HFF-Myc (cell line): ENCODE results near the gene BRD7.

ENCODE experiments used
- DNase-seq: peaks from one replicate; pipeline ENCODE4 v3.0.0-alpha.2; 2011; ENCODE audit warnings: low read depth; ENCODE audit errors: extremely low read depth
- H3K4me3 ChIP-seq: replicated peaks from 2 replicates; pipeline ENCODE4 v1.5.1; 2011; ENCODE audit warnings: low read depth, mild to moderate bottlenecking, control low read depth, low read length
- TF ChIP-seq, protein P1 (sequence below): IDR thresholded peaks from 2 replicates; pipeline ENCODE4 v1.5.1; 2012; ENCODE audit warnings: mild to moderate bottlenecking, low read depth, low read length, control low read depth; ENCODE audit errors: missing control alignments

Gene BRD7

DNA sequence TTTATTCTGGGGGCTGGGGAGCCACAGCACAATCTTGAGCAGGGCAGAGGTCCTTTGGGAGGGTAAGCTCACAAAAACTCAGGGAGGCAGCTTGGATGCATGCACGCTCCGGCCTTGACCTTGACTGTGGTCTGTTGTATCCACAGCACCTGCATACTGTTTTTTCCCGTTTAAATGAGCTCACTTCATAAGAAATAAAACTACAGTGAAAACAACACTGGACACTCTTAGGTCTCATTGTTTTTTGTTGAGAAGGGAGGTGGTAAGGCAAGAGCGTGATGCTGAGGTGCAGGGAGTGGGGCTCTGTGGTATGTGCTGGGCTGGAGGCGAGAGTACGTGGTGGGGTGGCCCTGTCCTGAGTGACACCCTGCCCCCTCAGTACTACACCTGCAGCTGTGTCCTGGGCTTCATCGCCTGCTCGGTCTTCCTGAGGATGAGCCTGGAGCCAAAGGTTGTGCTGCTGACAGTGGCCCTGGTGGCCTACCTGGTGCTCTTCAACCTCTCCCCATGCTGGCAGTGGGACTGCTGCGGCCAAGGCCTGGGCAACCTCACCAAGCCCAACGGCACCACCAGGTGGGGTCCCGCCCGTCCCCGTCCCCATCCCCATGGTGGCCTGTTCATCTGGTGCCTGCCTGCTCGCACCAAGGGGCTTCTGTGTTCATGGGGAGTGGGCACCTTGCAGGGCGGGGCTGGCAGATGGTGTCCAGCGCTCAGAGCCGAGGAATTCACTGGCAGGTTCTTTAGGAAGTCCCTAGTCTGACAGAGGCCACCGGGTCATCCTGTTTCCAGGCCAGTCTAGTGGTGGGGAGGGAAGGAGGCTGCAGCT is 58.3 kb downstream of the BRD7 start:
- no peak for DNase-seq
- H3K4me3 ChIP-seq = no peak overlapping the region
- TF ChIP-seq, protein P1, sequence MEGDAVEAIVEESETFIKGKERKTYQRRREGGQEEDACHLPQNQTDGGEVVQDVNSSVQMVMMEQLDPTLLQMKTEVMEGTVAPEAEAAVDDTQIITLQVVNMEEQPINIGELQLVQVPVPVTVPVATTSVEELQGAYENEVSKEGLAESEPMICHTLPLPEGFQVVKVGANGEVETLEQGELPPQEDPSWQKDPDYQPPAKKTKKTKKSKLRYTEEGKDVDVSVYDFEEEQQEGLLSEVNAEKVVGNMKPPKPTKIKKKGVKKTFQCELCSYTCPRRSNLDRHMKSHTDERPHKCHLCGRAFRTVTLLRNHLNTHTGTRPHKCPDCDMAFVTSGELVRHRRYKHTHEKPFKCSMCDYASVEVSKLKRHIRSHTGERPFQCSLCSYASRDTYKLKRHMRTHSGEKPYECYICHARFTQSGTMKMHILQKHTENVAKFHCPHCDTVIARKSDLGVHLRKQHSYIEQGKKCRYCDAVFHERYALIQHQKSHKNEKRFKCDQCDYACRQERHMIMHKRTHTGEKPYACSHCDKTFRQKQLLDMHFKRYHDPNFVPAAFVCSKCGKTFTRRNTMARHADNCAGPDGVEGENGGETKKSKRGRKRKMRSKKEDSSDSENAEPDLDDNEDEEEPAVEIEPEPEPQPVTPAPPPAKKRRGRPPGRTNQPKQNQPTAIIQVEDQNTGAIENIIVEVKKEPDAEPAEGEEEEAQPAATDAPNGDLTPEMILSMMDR = no peak

DNA sequence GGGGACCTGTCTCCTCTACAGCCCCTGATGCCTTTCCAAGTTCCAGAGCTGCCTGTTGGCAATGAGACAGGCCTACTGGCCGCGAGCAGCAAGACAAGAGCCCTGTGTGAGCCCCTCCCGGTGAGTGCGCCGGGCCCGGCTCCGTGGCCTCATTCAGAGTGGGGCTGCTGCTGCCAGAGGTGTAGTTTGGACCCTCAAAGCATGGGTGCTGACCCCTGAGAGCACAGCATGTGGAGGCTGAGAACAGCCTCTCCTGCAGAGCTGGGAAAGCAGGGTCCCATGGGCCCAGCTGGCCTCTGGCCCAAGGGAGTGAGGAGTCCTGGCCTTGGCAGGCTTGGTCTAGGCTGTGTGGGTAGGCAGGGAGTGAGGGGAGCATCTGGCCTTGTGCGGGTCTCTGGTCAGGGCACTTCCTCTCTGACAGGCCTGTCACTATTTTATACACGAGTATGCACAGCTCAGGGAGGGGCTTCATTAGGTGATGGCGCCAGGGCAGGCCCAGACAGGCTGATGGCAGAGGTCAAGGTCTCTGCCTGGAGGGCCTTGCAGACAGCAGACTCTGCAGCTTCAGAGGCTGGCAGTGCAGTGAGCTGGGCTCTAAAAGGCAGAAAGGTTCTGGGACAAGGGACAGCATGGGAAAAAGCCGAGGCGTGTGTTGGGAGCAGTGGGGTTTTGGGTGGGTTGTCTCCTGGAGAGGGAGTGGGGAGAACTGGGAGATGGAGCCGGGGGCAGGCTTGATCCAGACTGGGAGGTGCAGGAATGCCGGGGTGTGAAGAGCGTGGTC is 59.1 kb downstream of the BRD7 start:
- DNase-seq = no peak
- TF ChIP-seq, protein P1 = no peak
- no peak overlapping the region for H3K4me3 ChIP-seq

DNA sequence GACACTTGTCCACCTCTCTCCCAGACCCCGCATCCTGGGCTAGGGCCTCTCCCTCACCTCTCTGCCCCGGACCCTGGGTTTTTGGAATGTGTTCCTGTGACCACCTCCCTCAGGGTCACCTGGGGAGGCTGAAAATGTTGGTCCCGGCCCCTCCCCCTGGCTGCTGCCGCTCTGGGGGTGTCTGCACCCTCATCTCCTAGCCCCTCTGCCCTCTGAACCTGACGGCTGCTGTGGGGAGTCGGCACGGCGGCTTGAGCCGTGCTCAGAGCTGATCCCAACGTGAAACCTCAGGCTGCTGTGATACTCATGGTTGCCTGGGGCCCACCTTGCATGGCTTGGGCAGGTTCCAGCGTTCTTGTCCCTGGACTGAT is 59.6 kb downstream of the BRD7 start:
- no peak for DNase-seq
- TF ChIP-seq, protein P1 = no peak
- H3K4me3 ChIP-seq = no peak overlapping the region

DNA sequence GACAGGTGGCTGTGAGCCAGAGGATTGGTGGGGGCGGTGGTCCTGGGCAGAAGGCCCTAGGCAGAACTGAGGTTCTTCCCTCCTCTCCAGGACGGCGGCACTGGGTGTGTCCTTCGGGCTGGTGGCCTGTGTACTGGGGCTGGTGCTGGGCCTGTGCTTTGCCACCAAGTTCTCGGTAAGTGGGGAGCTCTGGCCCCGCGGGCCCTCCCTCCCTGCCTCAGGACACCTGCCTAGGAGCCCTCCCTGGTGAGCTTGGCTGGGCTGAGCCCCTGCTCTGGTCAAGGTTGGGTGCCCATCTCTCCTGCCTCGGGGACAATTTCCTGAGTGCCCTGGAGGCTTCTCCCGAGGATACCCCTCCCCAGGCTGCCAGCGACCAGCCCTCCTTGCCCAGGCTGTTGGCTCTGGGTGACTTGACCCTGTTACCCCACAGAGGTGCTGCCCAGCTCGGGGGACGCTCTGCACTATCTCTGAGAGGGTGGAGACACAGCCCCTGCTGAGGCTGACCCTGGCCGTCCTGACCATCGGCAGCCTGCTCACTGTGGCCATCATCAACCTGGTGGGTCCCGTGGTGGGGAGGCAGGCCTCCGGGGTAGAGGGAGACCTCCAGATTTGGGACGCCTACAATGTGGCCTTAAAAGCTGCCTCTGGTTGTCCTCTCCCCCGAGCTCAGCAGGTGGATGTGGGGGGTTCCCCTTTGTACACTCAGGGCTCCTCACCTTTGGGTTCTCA is 60.4 kb downstream of the BRD7 start:
- no peak overlapping the region for H3K4me3 ChIP-seq
- no peak for DNase-seq
- TF ChIP-seq, protein P1 = no peak

DNA sequence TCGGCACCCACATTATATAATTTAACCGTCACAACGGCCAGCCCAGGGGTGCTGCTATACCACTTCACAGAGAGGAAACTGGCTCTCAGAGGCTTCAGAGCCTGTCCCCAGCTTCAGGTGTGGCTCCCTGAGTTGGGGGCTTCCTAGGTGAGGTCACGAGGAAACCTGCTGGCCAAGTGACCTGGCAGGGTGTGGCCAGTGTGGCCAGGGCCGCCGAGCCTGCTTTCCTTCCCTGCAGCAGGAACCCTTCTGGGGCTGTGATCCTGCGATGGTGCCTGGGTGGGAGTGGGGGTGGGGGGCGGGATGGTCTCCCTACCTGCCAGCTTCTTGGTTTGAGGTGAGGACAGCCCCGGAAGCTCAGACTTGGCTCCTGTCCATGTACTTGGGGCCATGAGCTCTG is 62.5 kb downstream of the BRD7 start:
- TF ChIP-seq, protein P1 = no peak
- no peak for DNase-seq
- no peak overlapping the region for H3K4me3 ChIP-seq

DNA sequence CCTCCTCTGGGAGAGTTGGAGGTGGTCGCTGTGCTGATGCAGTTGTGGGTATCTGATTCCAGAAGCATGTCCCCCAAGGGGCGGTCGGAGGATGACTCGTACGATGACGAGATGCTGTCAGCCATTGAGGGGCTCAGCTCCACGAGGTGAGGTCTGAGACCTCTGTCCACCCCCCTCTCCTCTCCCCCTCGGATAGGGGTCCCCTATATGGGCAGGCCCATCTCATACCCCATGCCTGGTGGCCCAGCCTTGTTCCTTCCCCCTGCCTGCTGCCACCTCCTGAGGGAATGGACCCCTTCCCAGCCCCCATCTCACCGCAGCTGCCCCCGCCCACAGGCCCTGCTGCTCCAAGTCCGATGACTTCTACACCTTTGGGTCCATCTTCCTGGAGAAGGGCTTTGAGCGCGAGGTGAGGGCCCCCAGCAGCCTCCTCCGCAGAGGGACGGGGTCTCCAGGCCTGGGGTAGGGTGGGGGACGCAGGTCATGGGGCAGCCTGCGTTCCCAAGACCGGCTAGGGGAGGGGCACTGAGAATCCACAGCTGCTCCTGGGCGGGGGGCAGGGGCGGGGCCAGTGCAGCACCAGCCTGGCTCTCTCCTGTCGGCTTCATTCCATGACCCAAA is 63.2 kb downstream of the BRD7 start:
- no peak for DNase-seq
- TF ChIP-seq, protein P1 = no peak
- no peak overlapping the region for H3K4me3 ChIP-seq
